Mucosa of stomach (tissue), 1 donor: ENCODE data around the gene HMGA1.
"Not testable (repeated sequence)": the region's sequence is repeated elsewhere in the genome, so short reads cannot be mapped to it uniquely, and the experiment has no call there.

Experiments
- H3K27me3 ChIP-seq: one replicate; pipeline ENCODE4 v1.7.0; 2013; ENCODE audit warnings: mild to moderate bottlenecking, low read length; ENCODE audit not compliant: control insufficient read depth, insufficient read depth
- H3K36me3 ChIP-seq: one replicate; pipeline ENCODE4 v1.7.0; 2013; ENCODE audit warnings: low read length; ENCODE audit not compliant: control insufficient read depth, insufficient read depth
- H3K4me1 ChIP-seq: one replicate; pipeline ENCODE4 v1.7.0; 2013; ENCODE audit warnings: mild to moderate bottlenecking, low read length; ENCODE audit not compliant: control insufficient read depth, insufficient read depth
- H3K4me3 ChIP-seq: one replicate; pipeline ENCODE4 v1.7.0; 2013; ENCODE audit warnings: low read length
- H3K9ac ChIP-seq: one replicate; pipeline ENCODE4 v1.7.0; 2013; ENCODE audit warnings: mild to moderate bottlenecking, low read length, moderate library complexity
- H3K9me3 ChIP-seq: one replicate; pipeline ENCODE4 v1.7.0; 2013; ENCODE audit warnings: mild to moderate bottlenecking, low read length, moderate library complexity; ENCODE audit not compliant: control insufficient read depth
- donor health status: Pancreatic carcinoma.

The HMGA1 gene

GRCh38 chr6:34260576-34261267 is 24.0 kb downstream of the HMGA1 start:
- Histone ChIP-seq H3K36me3 (no peaks in the 10 kb centered on the region), H3K4me1 (no peaks in the 10 kb centered on the region), H3K9me3 (no peaks in the 10 kb centered on the region), H3K4me3 (no peak overlapping the region), H3K27me3 (no peaks in the 10 kb centered on the region), H3K9ac (no peak overlapping the region)

GRCh38 chr6:34263484-34263883 is 26.8 kb downstream of the HMGA1 start:
- H3K27me3 ChIP-seq, H3K4me3 ChIP-seq, H3K9ac ChIP-seq, H3K36me3 ChIP-seq, H3K4me1 ChIP-seq, H3K9me3 ChIP-seq: not testable (repeated sequence)

- no peak overlapping the region for H3K4me3 ChIP-seq
- no peaks in the 10 kb centered on the region for H3K27me3 ChIP-seq
- H3K9me3 ChIP-seq: no peaks in the 10 kb centered on the region
- H3K4me1 ChIP-seq: no peaks in the 10 kb centered on the region
- H3K9ac ChIP-seq: no peak overlapping the region
- H3K36me3 ChIP-seq: no peaks in the 10 kb centered on the region
Measured at GRCh38 chr6:34267746-34268145, 31.1 kb downstream of the HMGA1 start.

GRCh38 chr6:34269132-34269531 is 32.5 kb downstream of the HMGA1 start:
- not testable (repeated sequence) for H3K9ac ChIP-seq, H3K36me3 ChIP-seq, H3K4me1 ChIP-seq, H3K9me3 ChIP-seq, H3K27me3 ChIP-seq, H3K4me3 ChIP-seq

GRCh38 chr6:34269658-34270341 is 33.1 kb downstream of the HMGA1 start:
- not testable (repeated sequence) for H3K9ac ChIP-seq, H3K27me3 ChIP-seq, H3K36me3 ChIP-seq, H3K4me1 ChIP-seq, H3K4me3 ChIP-seq, H3K9me3 ChIP-seq

- H3K4me1 ChIP-seq: peaks cover 5% of the 10 kb centered on the region
- no peaks in the 10 kb centered on the region for H3K9me3 ChIP-seq
- H3K36me3 ChIP-seq: no peaks in the 10 kb centered on the region
- H3K4me3 ChIP-seq: no peak overlapping the region
- no peaks in the 10 kb centered on the region for H3K27me3 ChIP-seq
- no peak overlapping the region for H3K9ac ChIP-seq
Measured at GRCh38 chr6:34272013-34272926, 35.6 kb downstream of the HMGA1 start.

GRCh38 chr6:34273242-34273805 is 36.7 kb downstream of the HMGA1 start:
- Histone ChIP-seq H3K27me3 (no peaks in the 10 kb centered on the region), H3K4me1 (peaks cover 5% of the 10 kb centered on the region), H3K9ac (no peak overlapping the region), H3K9me3 (no peaks in the 10 kb centered on the region), H3K36me3 (no peaks in the 10 kb centered on the region), H3K4me3 (no peak overlapping the region)

GRCh38 chr6:34274129-34274528 is 37.5 kb downstream of the HMGA1 start:
- Histone ChIP-seq H3K4me1 (peaks cover 5% of the 10 kb centered on the region), H3K36me3 (no peaks in the 10 kb centered on the region), H3K9ac (no peak overlapping the region), H3K4me3 (no peak overlapping the region), H3K27me3 (no peaks in the 10 kb centered on the region), H3K9me3 (no peaks in the 10 kb centered on the region)

GRCh38 chr6:34275128-34275804 is 38.6 kb downstream of the HMGA1 start:
- Histone ChIP-seq H3K27me3 (no peaks in the 10 kb centered on the region), H3K4me3 (no peak overlapping the region), H3K9me3 (no peaks in the 10 kb centered on the region), H3K4me1 (peaks cover 5% of the 10 kb centered on the region), H3K36me3 (no peaks in the 10 kb centered on the region), H3K9ac (no peak overlapping the region)

- no peak overlapping the region for H3K9ac ChIP-seq
- H3K4me1 ChIP-seq: peaks cover 5% of the 10 kb centered on the region
- H3K27me3 ChIP-seq: no peaks in the 10 kb centered on the region
- H3K9me3 ChIP-seq: no peaks in the 10 kb centered on the region
- H3K4me3 ChIP-seq: no peak overlapping the region
- H3K36me3 ChIP-seq: no peaks in the 10 kb centered on the region
Measured at GRCh38 chr6:34276191-34276590, 39.5 kb downstream of the HMGA1 start.

- Histone ChIP-seq H3K27me3 (no peaks in the 10 kb centered on the region), H3K4me3 (no peak overlapping the region), H3K36me3 (no peaks in the 10 kb centered on the region)
Measured at GRCh38 chr6:34276881-34277762, 40.4 kb downstream of the HMGA1 start.

More at GRCh38 chr6:34276881-34277762, 40.4 kb downstream of the HMGA1 start:
- H3K4me1 ChIP-seq: peaks cover 5% of the 10 kb centered on the region
- H3K9me3 ChIP-seq: no peaks in the 10 kb centered on the region
- H3K9ac ChIP-seq: no peak overlapping the region
